Thyroid gland (tissue), 4 donors: ENCODE data around the gene SYNGR4. TPM values are rescaled to one million over a fixed set of nuclear protein-coding genes. Genes with fewer than 3 reads are reported as not detected.
A peak's percentile ranks its signal among the peaks of the same experiment; 100 is the strongest.

Source experiments
- DNase-seq, 2 donors: peaks; one replicate each; pipeline ENCODE4 v3.0.0-alpha.2; 2019
- H3K27ac ChIP-seq, 3 donors: fragments of 200-600 bp; sonication (generic); 1 replicate in 2 of 3; 2 replicates in 1 of 3; pipeline ENCODE4 v1.5.1; 2016 to 2019; ENCODE audit warnings: mild to moderate bottlenecking in 1 of 3, moderate library complexity in 1 of 3
- H3K27me3 ChIP-seq: fragments of 200-600 bp; sonication (generic); one replicate; pipeline ENCODE4 v1.5.1; 2019
- H3K36me3 ChIP-seq, 2 donors: fragments of 200-600 bp; sonication (generic); one replicate each; pipeline ENCODE4 v1.5.1; 2016 to 2019
- H3K4me1 ChIP-seq, 2 donors: fragments of 200-600 bp; sonication (generic); one replicate each; pipeline ENCODE4 v1.5.1; 2017 to 2019
- H3K4me3 ChIP-seq, 3 donors: fragments of 200-600 bp; sonication (generic); replicated peaks in 1 of 3; 1 replicate in 2 of 3; 2 replicates in 1 of 3; pipeline ENCODE4 v1.5.1; 2016; ENCODE audit warnings: mild to moderate bottlenecking in 1 of 3
- H3K9me3 ChIP-seq: fragments of 200-600 bp; sonication (generic); one replicate; pipeline ENCODE4 v1.5.1; 2017
- CTCF ChIP-seq, 6 experiments: fragments of 200-600 bp in 3 of 6; fragments of 450-650 bp in 3 of 6; sonication (generic) in 3 of 6; IDR thresholded peaks; one replicate each; pipeline ENCODE4 v1.5.1; 2016 to 2019; ENCODE audit warnings: antibody characterized with exemption in 6 of 6, mild to moderate bottlenecking in 2 of 6, inconsistent platforms in 1 of 6, moderate library complexity in 1 of 6
- POLR2A ChIP-seq, 2 donors: fragments of 450-650 bp; IDR thresholded peaks; one replicate each; pipeline ENCODE4 v1.6.1; 2017; ENCODE audit warnings: antibody characterized with exemption in 2 of 2, mild to moderate bottlenecking in 2 of 2, moderate library complexity in 1 of 2
- WGBS, 2 donors: methylation state at CpG; one replicate each; pipeline ENCODE4 v1.1.5; 2017; 5-methylcytosine and 5-hydroxymethylcytosine counted together
- intact Hi-C: fragments of 100-400 bp; cut with DNase I; formaldehyde crosslinking; loops from one replicate; pipeline ENCODE4 v1.15.1; 2023
- total RNA-seq, 4 donors: library from RNA; depleted of rRNA; stranded (reverse); fragments of >200 nt; gene quantifications; one replicate each; pipeline ENCODE4 v1.2.3, GENCODE V29; 2016

SYNGR4 gene
- total RNA-seq, 4 donors from 2014 or later = not detected

GRCh38 chr19:48348737-48349136 lies 15.4 kb upstream of the SYNGR4 start:
- Histone ChIP-seq H3K4me3 (no peak overlapping the region), H3K36me3 (no peaks in the 10 kb centered on the region), H3K9me3 (no peaks in the 10 kb centered on the region), H3K4me1 (peaks cover 0 to 6% of the 10 kb centered on the region in 2 donors), H3K27ac (no peak overlapping the region), H3K27me3 (no peaks in the 10 kb centered on the region)
- intact Hi-C loops = no loop called here
- TF ChIP-seq POLR2A (IDR thresholded peaks at IDR 0.05) (no peak), CTCF (IDR thresholded peaks at IDR 0.05) (no peak)
- DNase-seq = no peak
- 94 to 96% methylated on average over 7 of the region's 7 CpGs for WGBS, 2 donors

- H3K9me3 ChIP-seq = no peaks in the 10 kb centered on the region
- no peak overlapping the region for H3K4me3 ChIP-seq
- H3K36me3 ChIP-seq = no peaks in the 10 kb centered on the region
- no peak overlapping the region for H3K27ac ChIP-seq
- DNase-seq = no peak
- H3K27me3 ChIP-seq = no peaks in the 10 kb centered on the region
- TF ChIP-seq POLR2A (IDR thresholded peaks at IDR 0.05) = no peak
- no peak for TF ChIP-seq CTCF (IDR thresholded peaks at IDR 0.05)
- intact Hi-C loops = no loop called here
- H3K4me1 ChIP-seq = peaks cover 0 to 6% of the 10 kb centered on the region in 2 donors
- WGBS, 2 donors = 90 to 92% methylated on average over 5 of the region's 5 CpGs
These were observed 13.3 kb upstream of the SYNGR4 start for GRCh38 chr19:48350856-48351255.

GRCh38 chr19:48351341-48351752 lies 12.8 kb upstream of the SYNGR4 start:
- DNase-seq = peak; percentile 71 to 83

GRCh38 chr19:48353677-48354076 lies 10.5 kb upstream of the SYNGR4 start:
- H3K36me3 ChIP-seq = no peaks in the 10 kb centered on the region
- no peak overlapping the region for H3K4me3 ChIP-seq
- WGBS, 2 donors = 91 to 93% methylated on average over 5 of the region's 5 CpGs
- H3K9me3 ChIP-seq = no peaks in the 10 kb centered on the region
- TF ChIP-seq CTCF (IDR thresholded peaks at IDR 0.05) (no peak), POLR2A (IDR thresholded peaks at IDR 0.05) (no peak)
- H3K27ac ChIP-seq = no peak overlapping the region
- intact Hi-C loops = no loop called here
- H3K27me3 ChIP-seq = no peaks in the 10 kb centered on the region
- no peaks in the 10 kb centered on the region for H3K4me1 ChIP-seq
- DNase-seq = no peak

More at GRCh38 chr19:48351341-48351752, 12.8 kb upstream of the SYNGR4 start:
- no peaks in the 10 kb centered on the region for H3K36me3 ChIP-seq
- no peak overlapping the region for H3K4me3 ChIP-seq
- intact Hi-C loops = no loop called here
- H3K4me1 ChIP-seq = peaks cover 0 to 6% of the 10 kb centered on the region in 2 donors
- H3K27me3 ChIP-seq = no peaks in the 10 kb centered on the region
- 39 to 45% methylated on average over 8 of the region's 8 CpGs for WGBS, 2 donors
- H3K9me3 ChIP-seq = no peaks in the 10 kb centered on the region
- TF ChIP-seq POLR2A (IDR thresholded peaks at IDR 0.05) (no peak), CTCF (IDR thresholded peaks at IDR 0.05) (peak; percentile 54 to 91 (median 64))
- no peak overlapping the region for H3K27ac ChIP-seq

GRCh38 chr19:48354332-48354992 lies 9.7 kb upstream of the SYNGR4 start:
- Histone ChIP-seq H3K9me3 (no peaks in the 10 kb centered on the region), H3K36me3 (no peaks in the 10 kb centered on the region), H3K27me3 (no peaks in the 10 kb centered on the region), H3K4me1 (no peaks in the 10 kb centered on the region), H3K4me3 (no peak overlapping the region), H3K27ac (no peak overlapping the region)
- TF ChIP-seq CTCF (IDR thresholded peaks at IDR 0.05) (no peak), POLR2A (IDR thresholded peaks at IDR 0.05) (no peak)
- DNase-seq = no peak
- 84 to 90% methylated on average over 15 of the region's 15 CpGs for WGBS, 2 donors
- intact Hi-C loops = no loop called here
